Small intestine (tissue), 7 donors: ENCODE data around the gene HSF5. TPM values are rescaled to one million over a fixed set of nuclear protein-coding genes. Genes with fewer than 3 reads are reported as not detected.

Experiments used
- DNase-seq, 2 donors: peaks; one replicate each; pipeline versions ENCODE4 v3.0.0 to v3.0.0-alpha.2; 2013
- FAIRE-seq: peaks from 2 replicates; lab custom pipeline; 2012; peaks lifted over from hg19 to GRCh38; lab: Jason Lieb, UNC
- H3K27ac ChIP-seq, 3 donors: one replicate each; pipeline ENCODE4 v1.5.1; 2013; ENCODE audit warnings: low read length in 2 of 3, mild to moderate bottlenecking in 2 of 3, control low read depth in 1 of 3, inconsistent platforms in 1 of 3, low read depth in 1 of 3, moderate library complexity in 1 of 3
- H3K27me3 ChIP-seq, 3 donors: one replicate each; pipeline ENCODE4 v1.6.1; 2013; ENCODE audit warnings: low read length in 3 of 3, inconsistent platforms in 1 of 3; ENCODE audit not compliant: control insufficient read depth in 3 of 3, insufficient read depth in 3 of 3
- H3K36me3 ChIP-seq, 3 donors: one replicate each; pipeline ENCODE4 v1.6.1; 2013; ENCODE audit warnings: low read length in 3 of 3, inconsistent platforms in 1 of 3, low read depth in 1 of 3, mild to moderate bottlenecking in 1 of 3, moderate library complexity in 1 of 3; ENCODE audit not compliant: control insufficient read depth in 3 of 3, insufficient read depth in 2 of 3
- H3K4me1 ChIP-seq, 3 donors: one replicate each; pipeline ENCODE4 v1.6.1; 2013; ENCODE audit warnings: low read length in 2 of 3, inconsistent platforms in 1 of 3, low read depth in 1 of 3, mild to moderate bottlenecking in 1 of 3, moderate library complexity in 1 of 3; ENCODE audit not compliant: control insufficient read depth in 3 of 3, insufficient read depth in 2 of 3
- H3K4me3 ChIP-seq, 3 donors: one replicate each; pipeline ENCODE4 v1.5.1; 2013; ENCODE audit warnings: low read length in 3 of 3, control low read depth in 1 of 3, inconsistent platforms in 1 of 3, low read depth in 1 of 3, mild to moderate bottlenecking in 1 of 3, moderate library complexity in 1 of 3
- H3K9me3 ChIP-seq, 2 donors: one replicate each; pipeline ENCODE4 v1.6.1; 2013; ENCODE audit warnings: low read depth in 1 of 2, low read length in 1 of 2; ENCODE audit not compliant: control insufficient read depth in 2 of 2, insufficient read depth in 1 of 2
- WGBS, 3 donors: extraction: QIAGEN DNeasy Blood & Tissue Kit; methylation state at CpG; one replicate each; pipeline ENCODE4 v1.1.7; 2013; 5-methylcytosine and 5-hydroxymethylcytosine counted together
- polyA plus RNA-seq, 4 donors: library from polyadenylated mRNA; stranded (reverse) in 3 of 4; unstranded in 1 of 4; fragments of 200-250 nt in 3 of 4; fragments of 120-200 nt in 1 of 4; gene quantifications; one replicate each; pipeline versions ENCODE4 v1.2.1 to v1.2.3, GENCODE V29; 2013
- donor health status: healthy with polysubstance abuse.
- donor health status: control.
- donor health status: control.
- donor health status: Bipolar disorder and iron deficiency.
- donor health status: healthy.

The HSF5 gene
- polyA plus RNA-seq, 4 donors: 0.01 to 0.03 TPM; not detected in 2

- H3K36me3 ChIP-seq: peaks cover 0 to 3% (median 0%) of the 10 kb centered on the region in 3 donors
- 48 to 67% (median 65%) methylated on average over 3 of the region's 3 CpGs for WGBS, 3 donors
- peaks cover 0 to 14% (median 2%) of the 10 kb centered on the region in 3 donors for H3K4me1 ChIP-seq
- no peaks in the 10 kb centered on the region for H3K9me3 ChIP-seq
- peak overlapping the region in 1 of 3 donors; percentile 18 for H3K4me3 ChIP-seq
- H3K27me3 ChIP-seq: peaks cover 0 to 7% (median 0%) of the 10 kb centered on the region in 3 donors
- peak in 1 of 2 donors; percentile 35 for DNase-seq
- no peak for FAIRE-seq
- peak overlapping the region in 2 of 3 donors; percentile 61 to 62 for H3K27ac ChIP-seq
These were observed 37.0 kb upstream of the HSF5 start for GRCh38 chr17:58525239-58525638.

DNA sequence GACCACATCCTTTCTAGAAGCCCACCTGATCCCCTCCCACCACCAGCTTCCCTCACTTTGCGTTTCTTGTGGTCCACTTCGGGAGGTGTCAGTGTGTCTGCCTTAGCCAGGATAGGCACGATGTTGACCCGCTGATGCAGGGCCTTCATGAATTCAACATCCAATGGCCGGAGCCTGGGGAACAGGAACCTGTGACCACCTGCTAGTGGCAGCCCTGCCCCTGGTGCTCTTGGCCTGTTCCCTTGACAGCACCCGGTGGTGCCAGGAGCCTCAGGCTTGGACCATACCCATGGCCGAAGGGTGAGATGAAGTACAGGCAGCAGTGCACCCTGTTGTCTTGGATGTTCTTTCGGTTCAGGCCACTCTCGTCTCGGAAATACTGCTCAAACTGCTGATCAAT lies 33.5 kb upstream of the HSF5 start:
- no peak for FAIRE-seq
- H3K4me1 ChIP-seq: peaks cover 0 to 21% (median 6%) of the 10 kb centered on the region in 3 donors
- DNase-seq: no peak
- no peaks in the 10 kb centered on the region for H3K9me3 ChIP-seq
- 91 to 96% (median 96%) methylated on average over 10 of the region's 10 CpGs for WGBS, 3 donors
- no peaks in the 10 kb centered on the region for H3K27me3 ChIP-seq
- H3K27ac ChIP-seq: no peak overlapping the region
- peaks cover 0 to 3% (median 0%) of the 10 kb centered on the region in 3 donors for H3K36me3 ChIP-seq
- no peak overlapping the region for H3K4me3 ChIP-seq

GRCh38 chr17:58520843-58521430 lies 32.7 kb upstream of the HSF5 start:
- Histone ChIP-seq H3K4me3 (no peak overlapping the region), H3K27ac (peak overlapping the region in 1 of 3 donors; percentile 19), H3K4me1 (peaks cover 0 to 25% (median 9%) of the 10 kb centered on the region in 3 donors), H3K27me3 (no peaks in the 10 kb centered on the region), H3K9me3 (no peaks in the 10 kb centered on the region), H3K36me3 (peaks cover 0 to 3% (median 0%) of the 10 kb centered on the region in 3 donors)
- DNase-seq (peak; percentile 28 to 36), FAIRE-seq (no peak)
- WGBS, 3 donors: 65 to 71% (median 71%) methylated on average over 15 of the region's 15 CpGs

DNA sequence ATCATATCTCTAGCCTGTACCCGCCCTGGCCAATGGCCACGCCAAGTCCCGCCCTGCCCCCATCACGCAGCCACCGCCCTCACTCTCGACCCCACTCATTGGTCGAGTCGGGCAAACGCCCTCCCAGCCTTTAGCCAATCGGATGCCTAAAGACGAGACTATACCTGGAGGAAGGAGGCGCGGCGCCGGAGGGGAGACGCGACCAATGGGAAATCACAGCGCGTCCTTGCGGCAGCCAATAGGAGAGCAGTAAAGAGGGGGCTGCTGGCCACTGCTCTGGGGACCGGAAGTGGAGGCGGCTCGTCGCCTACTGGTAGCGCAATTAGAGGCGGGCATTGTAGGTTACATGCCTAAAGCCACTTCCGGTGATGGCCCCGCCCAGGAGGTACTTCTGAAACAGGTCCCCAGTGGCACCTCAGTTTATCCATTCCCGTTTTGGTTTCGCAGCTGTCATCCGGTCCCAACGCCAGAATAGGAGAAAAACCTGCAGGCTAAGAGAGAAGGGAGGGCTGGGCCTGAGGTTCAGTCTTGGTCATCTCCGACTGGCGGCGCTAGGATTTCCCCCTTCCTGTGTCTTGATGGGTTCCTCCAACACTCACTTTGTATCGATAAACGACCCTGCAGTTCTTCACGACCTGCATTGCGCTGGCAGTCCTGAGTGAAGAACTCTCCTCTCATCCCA lies 29.9 kb upstream of the HSF5 start:
- H3K27me3 ChIP-seq: no peaks in the 10 kb centered on the region
- WGBS, 3 donors: 0% methylated on average over 38 to 39 of the region's 39 CpGs
- peaks cover 0 to 8% (median 0%) of the 10 kb centered on the region in 3 donors for H3K36me3 ChIP-seq
- peaks cover 0 to 37% (median 22%) of the 10 kb centered on the region in 3 donors for H3K4me1 ChIP-seq
- DNase-seq (peak; percentile 100), FAIRE-seq (peak; percentile 57)
- peak overlapping the region; percentile 97 to 99 (median 99) for H3K27ac ChIP-seq
- H3K9me3 ChIP-seq: no peaks in the 10 kb centered on the region
- peak overlapping the region; percentile 67 to 91 (median 78) for H3K4me3 ChIP-seq

GRCh38 chr17:58517378-58517927 lies 29.2 kb upstream of the HSF5 start:
- H3K27me3 ChIP-seq: no peaks in the 10 kb centered on the region
- H3K36me3 ChIP-seq: peaks cover 0 to 12% (median 0%) of the 10 kb centered on the region in 3 donors
- no peak for FAIRE-seq
- 0 to 1% (median 1%) methylated on average over 15 to 27 of the region's 27 CpGs for WGBS, 3 donors
- no peaks in the 10 kb centered on the region for H3K9me3 ChIP-seq
- H3K4me3 ChIP-seq: peak overlapping the region; percentile 37 to 91 (median 78)
- peaks cover 0 to 43% (median 22%) of the 10 kb centered on the region in 3 donors for H3K4me1 ChIP-seq
- no peak for DNase-seq
- H3K27ac ChIP-seq: peak overlapping the region; percentile 97 to 99 (median 99)

- Histone ChIP-seq H3K36me3 (peaks cover 0 to 19% (median 0%) of the 10 kb centered on the region in 3 donors), H3K9me3 (no peaks in the 10 kb centered on the region), H3K4me1 (peaks cover 0 to 44% (median 22%) of the 10 kb centered on the region in 3 donors), H3K4me3 (peak overlapping the region; percentile 37 to 91 (median 78)), H3K27me3 (no peaks in the 10 kb centered on the region), H3K27ac (peak overlapping the region; percentile 97 to 99 (median 99))
- peak; percentile 90 to 93 for DNase-seq
- FAIRE-seq: no peak
- WGBS, 3 donors: 4 to 39% (median 29%) methylated on average over 2 of the region's 2 CpGs
These were observed 28.6 kb upstream of the HSF5 start for GRCh38 chr17:58516644-58517377.

- WGBS, 3 donors: 57 to 73% (median 61%) methylated on average over 2 of the region's 2 CpGs
- Histone ChIP-seq H3K36me3 (peaks cover 8 to 31% (median 9%) of the 10 kb centered on the region in 3 donors), H3K9me3 (no peaks in the 10 kb centered on the region), H3K4me1 (peaks cover 0 to 44% (median 19%) of the 10 kb centered on the region in 3 donors), H3K27me3 (no peaks in the 10 kb centered on the region), H3K27ac (peak overlapping the region; percentile 59 to 99 (median 82)), H3K4me3 (peak overlapping the region in 2 of 3 donors; percentile 78 to 91)
- no peak for FAIRE-seq
- no peak for DNase-seq
These were observed 27.1 kb upstream of the HSF5 start for GRCh38 chr17:58515286-58515685.

DNA sequence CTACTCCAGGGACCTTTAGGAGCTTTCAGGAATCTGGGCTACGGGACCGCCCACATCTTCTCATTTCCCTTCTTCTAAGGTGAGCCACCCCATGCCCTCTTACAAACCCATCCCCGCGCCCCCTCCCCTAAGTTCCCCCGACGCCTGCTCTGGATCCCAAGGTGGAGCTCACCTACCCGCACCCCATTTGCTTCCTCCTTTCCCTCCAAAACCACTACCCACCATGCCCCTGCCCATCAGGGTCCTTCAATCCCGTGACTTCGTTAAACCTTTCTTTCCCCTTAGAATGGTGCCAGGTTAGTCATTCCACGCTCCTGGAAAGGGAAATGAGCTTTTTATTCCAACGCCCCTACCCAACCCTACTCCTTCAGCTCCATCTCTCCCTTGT lies 26.6 kb upstream of the HSF5 start:
- peak overlapping the region; percentile 59 to 99 (median 82) for H3K27ac ChIP-seq
- WGBS, 3 donors: 14 to 26% (median 20%) methylated on average over 11 of the region's 11 CpGs
- no peak for FAIRE-seq
- H3K27me3 ChIP-seq: no peaks in the 10 kb centered on the region
- peaks cover 0 to 44% (median 19%) of the 10 kb centered on the region in 3 donors for H3K4me1 ChIP-seq
- peak overlapping the region in 2 of 3 donors; percentile 78 to 91 for H3K4me3 ChIP-seq
- DNase-seq: no peak
- H3K9me3 ChIP-seq: no peaks in the 10 kb centered on the region
- peaks cover 13 to 36% (median 14%) of the 10 kb centered on the region in 3 donors for H3K36me3 ChIP-seq
